Posterior vena cava (tissue), 2 donors: ENCODE data around the gene BBIP1. TPM values are rescaled to one million over a fixed set of nuclear protein-coding genes. Genes with fewer than 3 reads are reported as not detected.

ENCODE experiments used
- DNase-seq: peaks from one replicate; pipeline ENCODE4 v3.0.0-alpha.2; 2020; ENCODE audit warnings: low spot score
- intact Hi-C, 2 donors: fragments of 100-400 bp; cut with DNase I; formaldehyde crosslinking; loops; one replicate each; pipeline versions ENCODE4 v1.14.1 to v1.14.2; 2022 to 2023
- long read RNA-seq, 2 donors: library from polyadenylated mRNA; unstranded; transcript quantifications; one replicate each; pipeline ENCODE4 v2.0.0, GENCODE V29; 2020 to 2021
- total RNA-seq, 2 donors: library from RNA; stranded (reverse); fragmentation: NEBNext Ultra II Directional; extraction: Animal tissue kit (Norgen Biotek cat#: 25700); gene quantifications; one replicate each; pipeline ENCODE4 v1.2.1, GENCODE V29; 2021
- donor health status: DM: yes; HTN: yes; CAD: no.
- donor health status: DM: yes; HTN: yes; CAD: no.

Gene BBIP1, protein sequence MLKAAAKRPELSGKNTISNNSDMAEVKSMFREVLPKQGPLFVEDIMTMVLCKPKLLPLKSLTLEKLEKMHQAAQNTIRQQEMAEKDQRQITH
- 10 to 100 TPM; 36.3 to 38.6 TPM for total RNA-seq
- long read RNA-seq, donor 1, full-length matches to known transcripts, result 6 of 6 reads
- long read RNA-seq, donor 1, partial matches to known transcripts, result 0 of 6 reads
- long read RNA-seq, donor 1, other reads (novel, unspliced or antisense), result 0 of 6 reads
- long read RNA-seq, donor 2, transcript BBIP1-207 (4 exons, 2,119 nt), result major isoform, 10 of 15 reads
- long read RNA-seq, donor 2, partial matches to known transcripts, result 1 of 15 reads
- long read RNA-seq, donor 2, other reads (novel, unspliced or antisense), result 3 of 15 reads

DNA sequence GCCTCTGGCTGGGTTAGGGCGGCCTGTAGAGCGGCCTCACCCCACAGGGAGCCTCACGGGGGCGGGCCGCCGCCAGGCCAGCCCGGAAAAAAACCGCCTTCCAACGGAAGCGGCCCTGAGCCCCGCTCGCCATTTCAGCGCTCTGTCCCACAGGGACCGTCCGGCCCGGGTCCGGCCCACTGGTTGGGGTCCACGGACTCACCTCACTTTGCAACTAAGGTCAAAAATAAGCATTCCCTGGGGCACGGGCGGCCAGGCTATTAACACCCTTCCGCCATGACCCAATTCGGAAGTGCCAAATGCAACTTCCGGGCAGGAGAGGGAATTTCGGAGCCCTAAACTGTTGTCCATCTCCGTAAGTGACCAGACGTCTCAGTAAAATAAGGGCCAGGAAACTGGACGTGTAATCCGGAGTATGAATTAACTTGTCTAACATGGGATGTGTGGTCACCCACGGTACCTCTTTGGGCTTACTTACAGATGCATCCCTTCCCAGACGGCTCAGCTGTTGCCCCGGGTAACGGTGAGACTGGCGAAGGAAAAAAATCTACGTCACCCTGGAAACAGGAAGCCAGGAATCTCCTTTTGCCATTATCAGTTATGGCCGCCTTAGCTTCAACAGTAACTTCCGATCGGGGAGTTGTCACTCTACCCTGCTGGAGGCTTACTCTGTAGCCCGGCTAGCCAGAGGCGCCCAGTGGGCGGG, at the start of gene BBIP1:
BBIP1 (minus strand) TSS at position 538 of the 706 bp plus-strand sequence. CDS start 1,023 bp downstream, outside the sequence.
- intact Hi-C loops, result loop anchor here in 1 of 2 donors (5.0 kb wide), 1 partner anchor 1009 kb away; no protein-coding TSS in a partner anchor
- no peak for DNase-seq

DNA sequence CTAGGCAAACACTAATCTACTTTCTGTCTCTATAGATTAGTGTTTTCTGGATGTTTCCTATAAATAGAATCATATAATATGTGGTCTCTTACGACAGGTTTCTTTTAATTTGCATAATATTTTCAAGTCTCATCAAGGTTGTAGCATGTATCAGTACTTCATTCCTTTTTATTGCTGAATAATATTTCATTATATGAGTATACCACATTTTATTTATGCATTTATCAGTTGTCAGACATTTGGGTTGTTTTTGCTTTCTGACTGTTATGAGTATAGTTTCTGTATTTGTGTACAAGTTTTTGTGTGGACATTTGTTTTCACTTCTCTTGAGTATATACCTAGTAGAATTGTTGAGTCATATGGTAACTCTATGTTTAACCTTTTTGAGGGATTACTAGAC, 48.7 kb upstream of the BBIP1 start:
- intact Hi-C loops, result no loop called here
- no peak for DNase-seq

GRCh38 chr10:110967009-110967630, 48.1 kb upstream of the BBIP1 start:
- intact Hi-C loops, result no loop called here
- no peak for DNase-seq

GRCh38 chr10:110966146-110966545, 47.2 kb upstream of the BBIP1 start:
- intact Hi-C loops, result no loop called here
- no peak for DNase-seq

- intact Hi-C loops, result no loop called here
- no peak for DNase-seq
Measured at GRCh38 chr10:110965216-110965615, 46.2 kb upstream of the BBIP1 start.

- intact Hi-C loops, result no loop called here
- no peak for DNase-seq
Measured at GRCh38 chr10:110964681-110965080, 45.7 kb upstream of the BBIP1 start.

DNA sequence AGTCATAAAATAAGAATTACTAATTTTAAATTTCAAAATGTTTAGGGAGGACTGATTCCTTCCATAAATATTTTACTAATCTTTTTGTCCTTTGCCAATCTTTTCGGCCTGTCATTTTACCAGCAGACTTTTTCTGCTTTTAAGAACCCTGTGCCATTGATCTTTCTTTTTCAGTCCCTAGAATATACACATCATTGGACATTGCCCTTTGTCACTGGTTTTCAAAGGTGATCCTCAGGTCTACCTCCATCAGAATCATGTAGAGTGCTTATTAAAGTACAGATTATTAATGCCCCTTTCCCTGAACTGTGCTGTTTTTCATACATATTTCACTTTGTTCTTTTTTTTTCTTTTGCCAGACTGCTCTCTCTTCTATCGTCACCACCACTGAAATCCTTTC, 44.2 kb upstream of the BBIP1 start:
- intact Hi-C loops, result no loop called here
- no peak for DNase-seq

GRCh38 chr10:110962443-110962842, 43.5 kb upstream of the BBIP1 start:
- no peak for DNase-seq
- intact Hi-C loops, result no loop called here

DNA sequence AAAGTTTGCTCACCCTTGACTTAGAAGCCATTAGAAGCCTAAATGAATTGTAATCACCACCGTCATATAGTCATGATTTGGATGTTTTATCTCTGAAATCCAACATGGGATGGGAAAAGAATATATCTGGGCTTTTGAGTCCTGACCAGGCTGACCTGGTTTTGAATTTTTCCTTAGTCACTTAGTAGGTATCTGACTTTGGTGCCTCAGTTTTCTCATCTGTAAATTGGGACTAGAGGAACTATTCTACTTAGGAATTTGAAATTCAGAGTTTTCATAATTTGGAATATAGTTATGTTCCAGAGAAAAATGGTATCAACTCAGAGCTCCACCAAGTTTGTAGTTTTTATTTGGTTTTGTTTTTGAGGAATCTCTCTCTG, 41.3 kb upstream of the BBIP1 start:
- no peak for DNase-seq
- intact Hi-C loops, result no loop called here

DNA sequence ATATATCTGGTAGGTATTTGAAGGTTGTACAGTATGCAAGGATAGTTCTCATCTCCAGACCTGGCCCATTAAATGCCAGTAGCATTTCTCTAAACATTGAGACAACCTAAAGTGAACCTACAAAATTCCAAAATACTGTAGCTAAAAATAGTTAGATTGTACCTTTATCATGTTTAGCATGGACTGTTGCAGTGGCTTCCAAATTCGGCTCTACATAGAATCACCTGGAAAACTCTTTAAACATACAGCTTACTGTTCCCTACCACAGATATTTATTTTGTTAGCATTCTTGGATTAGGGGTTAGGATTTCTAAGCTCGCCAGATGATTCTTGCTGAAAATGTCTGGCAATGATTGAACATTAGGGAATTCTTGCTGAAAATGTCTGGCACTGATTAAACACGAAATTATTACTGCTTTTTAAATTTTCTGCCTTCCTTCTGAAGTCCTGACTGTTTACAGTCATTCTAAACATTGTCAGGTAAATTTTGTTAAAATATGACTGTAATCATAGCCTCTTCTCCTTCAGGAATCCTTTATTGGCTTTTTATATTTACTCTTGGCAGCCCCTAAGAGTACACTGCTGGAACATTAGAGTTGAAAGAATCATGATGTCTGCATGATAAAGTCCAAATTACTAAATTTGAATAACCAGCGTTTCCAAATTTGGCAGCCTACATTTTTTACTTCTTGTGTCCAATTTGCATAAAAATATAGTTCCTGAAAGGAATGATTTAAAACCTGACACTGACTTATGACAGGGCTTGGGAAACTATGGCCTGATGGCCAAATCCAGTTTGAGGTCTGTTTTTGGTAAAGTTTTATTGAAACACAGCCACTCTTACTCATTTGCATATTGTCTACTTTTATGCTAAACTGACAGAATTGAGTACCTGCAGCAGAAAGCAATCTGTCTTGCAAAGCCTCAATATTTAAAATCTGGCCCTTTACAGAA, 40.7 kb upstream of the BBIP1 start:
- intact Hi-C loops, result no loop called here
- no peak for DNase-seq

GRCh38 chr10:110957606-110958005, 38.6 kb upstream of the BBIP1 start:
- no peak for DNase-seq
- intact Hi-C loops, result no loop called here

DNA sequence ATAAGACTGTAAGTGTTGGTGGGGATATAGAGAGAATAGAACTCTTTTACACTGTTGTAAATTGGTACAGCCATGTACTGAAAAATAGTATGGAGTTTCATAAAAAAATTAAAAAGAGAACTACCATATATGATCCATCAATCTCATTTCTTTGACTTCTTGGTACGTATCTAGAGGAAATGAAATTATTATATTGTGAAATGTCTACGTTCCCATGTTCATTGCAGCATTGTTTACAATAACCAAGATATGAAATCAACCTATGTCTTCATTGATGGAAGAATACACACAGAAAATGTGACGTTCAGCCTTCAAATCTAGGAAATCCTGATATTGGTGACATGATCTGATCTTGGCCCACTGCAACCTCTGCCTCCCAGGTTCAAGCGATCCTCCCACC, 32.4 kb upstream of the BBIP1 start:
- DNase-seq, result no peak
- intact Hi-C loops, result no loop called here

DNA sequence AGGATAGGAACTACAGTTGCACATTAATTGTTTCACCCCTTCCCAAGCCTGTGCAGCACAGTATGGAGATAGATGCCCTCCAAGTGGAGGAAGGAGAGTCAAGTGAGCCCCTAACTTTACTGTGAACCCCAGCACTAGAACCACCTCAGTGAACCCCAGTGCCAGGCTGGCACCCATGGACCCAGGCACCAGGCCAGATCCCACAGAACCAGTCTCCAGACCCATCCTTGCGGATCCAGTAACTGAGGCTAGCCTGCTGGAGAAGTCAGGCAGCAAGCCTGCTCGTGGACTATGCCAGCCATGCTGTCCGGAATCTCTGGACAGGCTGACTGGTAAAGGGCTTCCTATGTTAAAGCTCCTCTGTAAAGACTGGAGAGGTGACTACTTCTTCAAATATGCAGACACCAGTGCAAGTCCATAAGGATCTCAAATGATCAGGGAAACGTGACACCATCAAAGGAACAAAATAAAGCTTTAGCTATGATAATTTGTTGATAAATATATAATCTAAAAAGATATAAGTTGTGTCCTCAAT, 28.1 kb upstream of the BBIP1 start:
- intact Hi-C loops, result no loop called here
- DNase-seq, result no peak

DNA sequence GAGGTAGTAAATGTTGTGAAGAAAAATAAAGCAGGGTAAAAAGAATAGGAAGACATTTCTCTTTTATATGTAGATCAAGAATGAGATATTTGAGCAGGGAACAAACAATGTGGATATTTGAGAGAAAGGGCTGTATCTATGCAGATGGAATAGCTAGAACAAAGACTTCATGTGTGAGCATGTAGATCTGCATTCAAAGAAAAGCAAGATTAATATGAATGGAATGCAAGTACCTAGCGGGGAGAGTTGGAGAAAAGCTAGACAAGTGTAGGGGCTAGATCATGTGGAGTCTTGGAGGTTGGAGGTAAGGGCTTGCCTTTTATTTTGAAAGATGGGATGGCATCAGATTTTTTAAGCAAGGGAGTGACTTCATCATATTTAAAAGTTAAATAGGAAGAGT, 27.5 kb upstream of the BBIP1 start:
- DNase-seq, result no peak
- intact Hi-C loops, result no loop called here

GRCh38 chr10:110944792-110945396, 25.9 kb upstream of the BBIP1 start:
- no peak for DNase-seq
- intact Hi-C loops, result no loop called here

- DNase-seq, result no peak
- intact Hi-C loops, result no loop called here
Measured at GRCh38 chr10:110939419-110939818, 20.4 kb upstream of the BBIP1 start.

DNA sequence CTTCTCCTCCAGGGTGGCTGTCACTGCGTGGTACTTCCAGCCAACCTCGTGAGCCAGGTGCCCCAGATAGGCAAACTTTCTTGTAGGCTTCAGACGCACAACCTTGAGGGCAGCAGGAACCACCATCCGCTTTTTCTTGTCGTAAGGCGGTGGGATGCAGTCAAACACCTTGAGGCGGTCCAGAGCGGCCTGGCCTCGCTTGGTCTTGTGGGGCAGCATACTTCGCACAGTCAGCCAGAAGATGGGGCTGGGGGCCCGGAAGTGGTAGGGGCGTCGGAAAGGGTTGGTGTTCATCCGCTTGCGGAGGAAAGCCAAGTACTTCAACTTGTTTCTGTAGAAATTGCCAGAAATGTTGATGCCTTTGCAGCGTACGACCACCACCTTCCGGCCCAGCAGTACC, 17.8 kb upstream of the BBIP1 start:
- intact Hi-C loops, result no loop called here
- no peak for DNase-seq

DNA sequence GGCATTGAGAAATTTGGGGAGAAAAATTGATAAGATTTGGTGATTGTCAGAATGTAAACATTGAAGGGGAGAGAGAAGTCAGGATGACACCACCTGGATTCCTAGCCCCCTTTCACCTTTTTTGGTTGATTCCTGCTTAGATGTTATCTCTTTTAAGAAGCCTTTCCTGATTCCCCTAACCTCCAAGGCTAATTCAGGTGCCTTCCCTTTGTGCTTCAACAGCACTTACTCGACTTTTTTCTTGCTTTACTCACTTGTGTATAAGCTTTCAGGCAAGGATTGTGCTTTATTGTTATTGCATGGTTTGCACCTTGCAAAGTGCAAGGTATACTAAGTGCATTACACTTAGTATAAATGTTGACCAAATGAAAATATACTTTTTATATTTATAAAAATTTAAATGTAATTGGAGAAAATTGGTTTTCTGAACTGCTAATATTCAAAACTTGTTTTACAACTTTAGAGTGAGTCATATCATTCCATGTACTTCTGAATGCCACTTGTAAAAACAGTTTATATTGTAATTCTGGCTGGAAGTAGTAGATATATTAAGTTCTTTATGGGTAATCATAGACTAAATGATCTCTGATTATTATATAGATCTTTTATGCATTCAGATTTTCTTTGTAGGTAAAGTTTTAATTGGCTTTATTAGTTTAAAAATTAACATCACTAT, 13.7 kb upstream of the BBIP1 start:
- DNase-seq, result no peak
- intact Hi-C loops, result no loop called here
